K562 (cell line): ENCODE results near the gene BRAT1. TPM values are rescaled to one million over a fixed set of nuclear protein-coding genes. Genes with fewer than 3 reads are reported as not detected.

ENCODE experiments used
- ATAC-seq: fragments of 200-7000 bp; cut with Tn5 transposase; 3 replicates; pipeline ENCODE4 v1.9.1; 2020; ENCODE audit warnings: moderate library complexity
- BruUV-seq: library from RNA; stranded (reverse); fragments of 400-500 nt; replicated peaks from 2 replicates; lab custom pipeline; 2021; lab: Mats Ljungman, UMichigan
- CTCF ChIA-PET: fragments of 300-600 bp; formaldehyde crosslinking; extraction: SDS; loops from one replicate; lab custom pipeline; 2021; ENCODE audit warnings: low intra/inter-chr PET ratio; lab: Yijun Ruan, JAX
- POLR2A ChIA-PET: fragments of 300-600, 350-650 bp; sonication (Branson Sonifier 250); formaldehyde crosslinking; extraction: SDS; loops from one replicate; lab custom pipeline; 2021; ENCODE audit warnings: antibody characterized with exemption, inconsistent platforms; lab: Yijun Ruan, JAX
- DNase-seq, 4 experiments: peaks; one replicate each; pipeline versions ENCODE4 v3.0.0 to v3.0.0-alpha.2; 2011 to 2018; ENCODE audit warnings: low spot score in 3 of 4, mixed read lengths in 3 of 4; ENCODE audit errors: extremely low read depth in 1 of 4
- FAIRE-seq: peaks from 2 replicates; lab custom pipeline; 2011; peaks lifted over from hg19 to GRCh38; lab: Jason Lieb, UNC
- H2AFZ ChIP-seq: 2 replicates; pipeline ENCODE4 v1.6.0; 2011; ENCODE audit warnings: low read depth, low read length, control low read depth, inconsistent platforms
- H3K27ac ChIP-seq: fragments of 200-600 bp; 3 replicates; pipeline ENCODE4 v1.8.0; 2011; ENCODE audit warnings: low read depth, mild to moderate bottlenecking, control low read depth, inconsistent platforms, low read length, moderate library complexity, mixed read lengths; ENCODE audit errors: extremely low read depth
- H3K27me3 ChIP-seq, 2 experiments: fragments of 300-600 bp in 1 of 2; 2 replicates in 1 of 2; 3 replicates in 1 of 2; pipeline versions ENCODE4 v1.6.0 to v1.8.0; 2011; ENCODE audit warnings: inconsistent platforms in 2 of 2, low read length in 2 of 2, mild to moderate bottlenecking in 1 of 2, mixed read lengths in 1 of 2, moderate library complexity in 1 of 2; ENCODE audit not compliant: control insufficient read depth in 2 of 2, insufficient read depth in 2 of 2
- H3K36me3 ChIP-seq: fragments of 300-600 bp; 3 replicates; pipeline ENCODE4 v1.8.0; 2011; ENCODE audit warnings: mild to moderate bottlenecking, low read length, inconsistent platforms; ENCODE audit not compliant: control insufficient read depth, insufficient read depth
- H3K4me1 ChIP-seq, 2 experiments: fragments of 200-600 bp in 1 of 2; replicated peaks in 1 of 2; 2 replicates in 1 of 2; 3 replicates in 1 of 2; pipeline versions ENCODE4 v1.5.1 to v1.8.0; 2011; ENCODE audit warnings: inconsistent platforms in 2 of 2, low read length in 2 of 2, mild to moderate bottlenecking in 1 of 2, mixed read lengths in 1 of 2, moderate library complexity in 1 of 2; ENCODE audit not compliant: control insufficient read depth in 2 of 2, insufficient read depth in 2 of 2
- H3K4me2 ChIP-seq: 2 replicates; pipeline ENCODE4 v1.6.1; 2011; ENCODE audit warnings: low read length, control low read depth, inconsistent platforms, mixed read lengths; ENCODE audit not compliant: insufficient read depth
- H3K4me3 ChIP-seq: fragments of 200-600 bp; sonication (generic), shearing (Covaris generic); 2 replicates; pipeline ENCODE4 v1.5.1; 2016; ENCODE audit warnings: control low read depth, inconsistent platforms
- H3K79me2 ChIP-seq: fragments of 200-600 bp; 3 replicates; pipeline ENCODE4 v1.8.0; 2011; ENCODE audit warnings: low read length, inconsistent platforms; ENCODE audit not compliant: control insufficient read depth, insufficient read depth
- H3K9ac ChIP-seq, 2 experiments: 2 replicates each; pipeline versions ENCODE4 v1.6.0 to v1.6.1; 2011; ENCODE audit warnings: low read depth in 2 of 2, low read length in 2 of 2, control low read depth in 1 of 2, inconsistent platforms in 1 of 2, mild to moderate bottlenecking in 1 of 2, mixed read lengths in 1 of 2; ENCODE audit not compliant: insufficient read depth in 1 of 2
- H3K9me1 ChIP-seq: one replicate; pipeline ENCODE4 v1.6.0; 2011; ENCODE audit warnings: inconsistent platforms, mild to moderate bottlenecking, low read length, moderate library complexity; ENCODE audit not compliant: control insufficient read depth, insufficient read depth
- H3K9me3 ChIP-seq: replicated peaks from 2 replicates; pipeline ENCODE4 v1.5.1; 2011; ENCODE audit warnings: low read depth, low read length, inconsistent platforms; ENCODE audit not compliant: control insufficient read depth, insufficient read depth
- H4K20me1 ChIP-seq: replicated peaks from 2 replicates; pipeline ENCODE4 v1.6.1; 2011; ENCODE audit warnings: low read length, inconsistent platforms, mixed read lengths; ENCODE audit not compliant: control insufficient read depth, insufficient read depth
- POLR2G ChIP-seq: fragments of 200-400 bp; formaldehyde crosslinking; IDR thresholded peaks from 2 replicates; pipeline ENCODE4 v1.6.1; 2017; ENCODE audit warnings: low read depth, mild to moderate bottlenecking, antibody characterized with exemption, low read length, moderate library complexity
- RBFOX2 ChIP-seq: fragments of 200-400 bp; formaldehyde crosslinking; IDR thresholded peaks from 2 replicates; pipeline ENCODE4 v1.6.1; 2017; ENCODE audit warnings: low read depth, mild to moderate bottlenecking, low read length, moderate library complexity
- STAT5B ChIP-seq: fragments of 250-450 bp; sonication (Bioruptor Pico); IDR thresholded peaks from 2 replicates; pipeline ENCODE4 v1.8.0; 2021; ENCODE audit warnings: mild to moderate bottlenecking, inconsistent platforms
- WGBS: fragments of 100-300 bp; shearing (Covaris generic); methylation state at CpG from one replicate; pipeline ENCODE4 v1.1.6; 2016; ENCODE audit warnings: low coverage, mixed read lengths; ENCODE audit not compliant: insufficient coverage; ENCODE audit errors: missing lambda C conversion rate; 5-methylcytosine and 5-hydroxymethylcytosine counted together
- in situ Hi-C: fragments of 300-500 bp; cut with MboI; formaldehyde crosslinking; loops from 4 replicates; pipeline ENCODE4 v1.15.0; 2018; ENCODE audit warnings: inconsistent platforms, mixed read lengths
- intact Hi-C: fragments of 100-400 bp; cut with micrococcal nuclease; formaldehyde crosslinking; loops from 2 replicates; pipeline ENCODE4 v1.14.2; 2022
- polyA plus RNA-seq, 8 experiments: library from polyadenylated mRNA; depleted of rRNA in 4 of 8; stranded (reverse) in 5 of 8; unstranded in 3 of 8; fragments of >200 nt; fragmentation: Nextera tagmentation in 2 of 8; fragmentation: Illumina TruSeq in 1 of 8; extraction: Ambion mirVana in 2 of 8; extraction: Trizol in 1 of 8; gene quantifications; 2 replicates each; pipeline versions ENCODE4 v1.2.1 to v1.2.3, GENCODE V29; 2011 to 2014; ENCODE audit warnings: inconsistent platforms in 1 of 8, missing spikeins in 1 of 8
- total RNA-seq, 7 experiments: library from RNA; depleted of rRNA in 6 of 7; stranded (reverse); fragments of >200 nt in 6 of 7; fragmentation: Illumina TruSeq in 2 of 7; extraction: Trizol in 2 of 7; gene quantifications; 2 replicates each; pipeline versions ENCODE4 v1.2.1 to v1.2.3, GENCODE V29; 2011 to 2021; ENCODE audit warnings: low replicate concordance in 1 of 7

The BRAT1 gene
- total and polyA plus RNA-seq, 9 of the 15 experiments (the other 6 are each of a cell fraction or from before 2014, with no cell fraction given) = 0.13 to 49.6 (median 10.5) TPM

DNA sequence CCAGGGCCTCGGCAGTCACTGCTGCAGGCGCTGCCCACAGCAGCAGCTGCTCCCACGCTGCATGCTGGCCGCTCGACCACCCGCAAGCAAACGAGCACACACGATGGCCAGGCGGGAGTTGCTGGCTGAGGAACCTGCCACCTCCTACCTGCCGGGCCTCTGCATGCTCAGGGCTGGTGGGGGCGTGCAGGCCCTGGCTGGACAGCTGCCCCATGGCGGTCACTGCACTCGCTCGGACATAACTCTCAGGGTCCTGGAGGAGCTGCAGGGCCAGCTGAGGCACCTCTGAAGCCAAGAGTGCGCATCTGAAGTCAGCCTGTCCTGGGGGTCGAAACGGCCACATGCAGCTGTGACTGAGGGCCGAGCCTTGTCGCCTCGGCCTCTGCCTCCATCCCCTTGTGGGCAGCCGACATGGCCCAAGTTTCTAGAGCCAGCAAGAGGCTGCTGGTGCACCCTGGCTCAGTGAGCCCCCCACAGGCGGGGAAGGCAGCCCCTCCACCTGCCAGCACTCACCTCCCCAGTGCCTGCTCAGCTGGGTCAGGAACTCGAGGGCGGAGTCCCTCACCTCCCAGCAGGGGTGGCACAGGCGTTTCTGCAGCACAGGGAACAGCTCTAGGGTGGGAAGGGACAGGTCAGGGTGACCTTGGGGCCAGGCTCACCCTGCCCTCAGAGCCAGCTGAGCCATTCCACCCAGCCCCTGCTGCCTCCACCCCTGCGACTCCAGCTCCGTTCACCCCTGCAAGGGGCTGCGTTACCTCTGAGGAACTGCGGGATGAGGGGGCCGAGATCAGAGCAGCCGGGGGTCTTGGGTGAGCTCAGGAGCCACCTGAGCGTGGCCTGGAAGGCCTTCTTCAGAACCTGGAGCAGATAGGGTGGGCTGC, 16.1 kb downstream of the BRAT1 start:
- Histone ChIP-seq H4K20me1 (no peaks in the 10 kb centered on the region), H3K9me3 (no peaks in the 10 kb centered on the region), H2AFZ (no peak overlapping the region), H3K9me1 (no peaks in the 10 kb centered on the region), H3K9ac (peak overlapping the region in 1 of 2 experiments; percentile 52; a peak in 1 of 4 replicates), H3K27me3 (no peaks in the 10 kb centered on the region), H3K4me1 (peaks cover 0 to 19% of the 10 kb centered on the region in 2 experiments; a peak in 1 of 5 replicates), H3K27ac (no peak overlapping the region), H3K4me2 (no peak overlapping the region), H3K36me3 (peaks cover 68% of the 10 kb centered on the region; the same call in 1 of the 3 replicates), H3K4me3 (no peak overlapping the region), H3K79me2 (no peaks in the 10 kb centered on the region)
- ChIA-PET POLR2A (interaction anchor here (0.6 to 1.2 kb wide), 4 partner anchors 12 to 1838 kb away, joined by 3 to 4 read pairs (median 4); partner anchors contain the start of gene BRAT1), CTCF (no interaction called here)
- ATAC-seq (no peak), DNase-seq (no peak), FAIRE-seq (no peak)
- intact Hi-C loops (no loop called here), in situ Hi-C loops (no loop called here)
- WGBS = 93% methylated on average over 32 of the region's 32 CpGs
- TF ChIP-seq STAT5B (CRISPR knock-in tag) (no peak), RBFOX2 (peak; percentile 54; the same call in 1 of the 2 replicates), POLR2G (peak; percentile 64)
- no TSS peak for BruUV-seq
